Coronary artery (tissue), 2 donors: ENCODE measurements around the gene SNRNP200.
A peak's percentile ranks its signal among the peaks of the same experiment; 100 is the strongest.

Source experiments
- DNase-seq: peaks from one replicate; pipeline ENCODE4 v3.0.0-alpha.2; 2017; ENCODE audit warnings: low spot score
- H3K27ac ChIP-seq, 2 donors: fragments of 200-600 bp; sonication (generic); one replicate each; pipeline ENCODE4 v1.5.1; 2016 to 2019
- H3K4me3 ChIP-seq: fragments of 200-600 bp; sonication (generic); 2 replicates; pipeline ENCODE4 v1.5.1; 2016; ENCODE audit warnings: mild to moderate bottlenecking, moderate library complexity
- TF ChIP-seq, protein P1 (sequence below): fragments of 200-600 bp; sonication (generic); IDR thresholded peaks from one replicate; pipeline ENCODE4 v1.5.1; 2019; ENCODE audit warnings: antibody characterized with exemption

The SNRNP200 gene

GRCh38 chr2:96265349-96265839 lies 40.0 kb downstream of the SNRNP200 start:
- DNase-seq = peak; percentile 80
- peak overlapping the region; percentile 97 for H3K4me3 ChIP-seq
- TF ChIP-seq, protein P1, sequence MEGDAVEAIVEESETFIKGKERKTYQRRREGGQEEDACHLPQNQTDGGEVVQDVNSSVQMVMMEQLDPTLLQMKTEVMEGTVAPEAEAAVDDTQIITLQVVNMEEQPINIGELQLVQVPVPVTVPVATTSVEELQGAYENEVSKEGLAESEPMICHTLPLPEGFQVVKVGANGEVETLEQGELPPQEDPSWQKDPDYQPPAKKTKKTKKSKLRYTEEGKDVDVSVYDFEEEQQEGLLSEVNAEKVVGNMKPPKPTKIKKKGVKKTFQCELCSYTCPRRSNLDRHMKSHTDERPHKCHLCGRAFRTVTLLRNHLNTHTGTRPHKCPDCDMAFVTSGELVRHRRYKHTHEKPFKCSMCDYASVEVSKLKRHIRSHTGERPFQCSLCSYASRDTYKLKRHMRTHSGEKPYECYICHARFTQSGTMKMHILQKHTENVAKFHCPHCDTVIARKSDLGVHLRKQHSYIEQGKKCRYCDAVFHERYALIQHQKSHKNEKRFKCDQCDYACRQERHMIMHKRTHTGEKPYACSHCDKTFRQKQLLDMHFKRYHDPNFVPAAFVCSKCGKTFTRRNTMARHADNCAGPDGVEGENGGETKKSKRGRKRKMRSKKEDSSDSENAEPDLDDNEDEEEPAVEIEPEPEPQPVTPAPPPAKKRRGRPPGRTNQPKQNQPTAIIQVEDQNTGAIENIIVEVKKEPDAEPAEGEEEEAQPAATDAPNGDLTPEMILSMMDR = no peak
- H3K27ac ChIP-seq = peak overlapping the region; percentile 85 to 99

DNA sequence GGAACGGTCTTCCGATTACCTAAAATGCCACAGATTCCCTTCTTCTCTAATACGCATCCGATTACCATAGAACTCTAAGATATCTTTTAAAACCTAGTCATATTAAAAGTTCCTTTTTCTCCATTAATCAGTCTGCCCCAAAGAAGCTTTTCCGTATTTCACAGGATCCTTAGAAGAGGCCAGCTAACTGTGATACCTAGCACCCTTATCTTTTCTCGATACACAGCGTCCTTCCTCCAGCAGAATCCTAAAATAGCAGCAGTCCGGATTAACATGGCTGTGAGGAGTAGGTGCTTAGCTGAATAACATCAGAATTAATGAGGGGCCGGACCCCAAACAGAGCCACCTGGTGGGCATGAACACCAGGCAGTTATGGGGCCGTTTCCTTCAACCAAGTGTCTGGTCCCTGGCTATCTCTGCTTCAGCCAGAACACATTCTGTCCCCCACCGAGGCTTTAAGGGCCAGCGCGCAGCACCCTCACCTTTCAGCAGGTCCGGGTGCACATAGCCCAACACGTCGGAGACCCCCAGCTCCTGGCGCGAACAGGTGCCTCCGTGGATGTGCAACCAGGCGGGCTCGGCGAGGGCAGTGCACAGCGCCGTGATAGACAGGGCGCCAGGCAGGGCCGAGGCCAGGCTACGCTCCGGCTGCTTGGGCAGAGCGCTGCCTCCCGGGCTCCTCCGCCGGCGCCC lies 40.5 kb downstream of the SNRNP200 start:
- TF ChIP-seq, protein P1 = no peak
- Histone ChIP-seq H3K27ac (peak overlapping the region; percentile 85 to 99), H3K4me3 (peak overlapping the region; percentile 97)
- no peak for DNase-seq

DNA sequence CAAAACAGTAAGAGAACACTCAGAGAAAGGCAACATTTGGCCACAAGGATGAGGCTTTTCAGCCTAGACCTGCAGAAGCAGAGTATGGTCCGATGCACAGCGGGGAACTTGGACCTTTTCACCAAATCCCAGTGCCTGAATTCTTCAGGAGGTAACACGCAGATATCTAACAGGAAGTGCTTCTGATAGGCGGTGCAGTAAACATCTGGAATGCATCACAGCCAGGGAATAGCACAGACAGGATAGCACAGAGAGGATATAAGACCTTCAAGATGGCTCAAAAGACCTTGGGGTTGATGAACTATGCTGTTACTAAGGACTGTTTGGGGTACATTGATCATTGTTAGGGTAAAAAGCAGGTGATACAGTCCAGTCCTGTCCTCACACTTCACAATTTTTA lies 41.3 kb downstream of the SNRNP200 start:
- DNase-seq = no peak
- Histone ChIP-seq H3K4me3 (peak overlapping the region; percentile 97), H3K27ac (no peak overlapping the region)
- TF ChIP-seq, protein P1 = no peak

GRCh38 chr2:96262306-96262705 lies 43.0 kb downstream of the SNRNP200 start:
- no peak overlapping the region for H3K4me3 ChIP-seq
- no peak for DNase-seq
- no peak overlapping the region for H3K27ac ChIP-seq
- TF ChIP-seq, protein P1 = no peak

- TF ChIP-seq, protein P1 = no peak
- no peak for DNase-seq
- H3K4me3 ChIP-seq = no peak overlapping the region
- H3K27ac ChIP-seq = peak overlapping the region; percentile 76 to 92
Measured at GRCh38 chr2:96261328-96262003, 43.9 kb downstream of the SNRNP200 start.

DNA sequence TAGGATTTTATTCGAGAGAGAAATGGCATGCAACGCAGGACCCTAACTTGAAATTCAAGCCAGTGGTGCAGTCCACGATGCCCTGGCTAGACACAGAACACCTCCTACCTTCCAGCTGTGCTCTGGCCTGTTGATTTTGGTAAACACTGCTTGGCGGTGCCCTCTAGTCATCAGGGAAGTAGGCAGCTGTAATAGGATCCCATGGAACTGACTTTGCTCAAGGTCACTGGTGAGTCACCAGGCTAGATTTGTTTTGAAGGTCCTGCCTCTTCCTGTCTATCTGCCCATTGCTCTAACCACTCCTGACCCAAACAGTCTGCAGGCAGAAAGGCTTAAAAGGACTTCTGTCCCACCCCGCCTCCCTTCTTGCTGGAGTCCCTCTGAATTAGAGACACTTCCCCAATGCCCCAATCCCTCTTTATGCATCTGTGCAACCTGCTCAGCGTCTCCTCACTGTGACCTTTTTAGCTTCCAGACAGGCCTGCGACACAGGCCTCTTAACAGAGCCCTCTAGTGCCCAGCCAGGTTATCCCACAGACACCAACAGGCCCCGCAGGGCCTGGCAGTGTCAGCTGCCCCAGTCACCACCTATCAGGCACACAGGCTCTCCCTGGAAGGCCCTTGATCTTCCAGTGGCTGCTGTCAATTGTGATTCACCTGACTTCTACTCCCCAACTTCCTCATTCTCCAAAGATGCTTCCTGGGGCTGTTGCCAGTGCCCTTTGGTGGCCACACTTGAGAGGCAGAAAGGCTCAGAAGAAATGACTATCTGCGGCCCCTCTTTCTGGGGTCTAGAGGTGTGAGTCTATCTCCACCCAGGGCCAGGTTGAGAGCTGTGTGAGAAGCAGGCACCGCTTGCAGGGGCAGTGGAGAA lies 44.7 kb downstream of the SNRNP200 start:
- peak overlapping the region; percentile 76 to 92 for H3K27ac ChIP-seq
- peak overlapping the region; percentile 48 for H3K4me3 ChIP-seq
- peak; percentile 80 for DNase-seq
- TF ChIP-seq, protein P1 = no peak
